C4-2B (cell line): ENCODE data around the gene SLC6A13.
"Not testable (repeated sequence)": the region's sequence is repeated elsewhere in the genome, so short reads cannot be mapped to it uniquely, and the experiment has no call there.

ENCODE experiments used
- CTCF ChIP-seq: fragments of 450-650 bp; conservative IDR thresholded peaks from 2 replicates; pipeline ENCODE4 v1.5.1; 2017; ENCODE audit warnings: mild to moderate bottlenecking
- ZFX ChIP-seq: fragments of 450-650 bp; IDR thresholded peaks from 2 replicates; pipeline ENCODE4 v1.6.1; 2017

DNA sequence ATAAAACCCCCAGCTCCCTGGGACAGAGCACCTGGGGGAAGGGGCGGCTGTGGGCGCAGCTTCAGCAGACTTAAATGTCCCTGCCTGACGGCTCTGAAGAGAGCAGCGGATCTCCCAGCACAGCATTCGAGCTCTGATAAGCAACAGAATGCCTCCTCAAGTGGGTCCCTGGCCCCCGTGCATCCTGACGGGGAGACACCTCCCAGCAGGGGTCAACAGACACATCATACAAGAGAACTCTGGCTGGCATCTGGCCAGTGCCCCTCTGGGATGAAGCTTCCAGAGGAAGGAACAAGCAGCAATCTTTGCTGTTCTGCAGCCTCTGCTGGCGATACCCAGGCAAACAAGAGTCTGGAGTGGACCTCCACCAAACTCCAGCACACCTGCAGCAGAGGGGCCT is 35.4 kb upstream of the SLC6A13 start:
- not testable (repeated sequence) for TF ChIP-seq CTCF, ZFX
